RWPE1 (cell line): ENCODE data around the gene ALDH5A1.

Source experiments
- CTCF ChIA-PET: fragments of 350-600 bp; sonication (Branson Sonifier 250); formaldehyde crosslinking; extraction: SDS; loops from one replicate; lab custom pipeline; 2021; lab: Yijun Ruan, JAX
- POLR2A ChIA-PET: fragments of 400-600 bp; formaldehyde crosslinking; extraction: SDS; loops from one replicate; lab custom pipeline; 2020; ENCODE audit warnings: antibody characterized with exemption; ENCODE audit not compliant: low non-redundant PET; lab: Yijun Ruan, JAX
- DNase-seq: peaks from one replicate; pipeline ENCODE4 v3.0.0; 2012; ENCODE audit warnings: low spot score
- H3K27ac ChIP-seq: fragments of 450-650 bp; 2 replicates; pipeline ENCODE4 v1.5.1; 2017
- TF ChIP-seq, protein P1 (sequence below): fragments of 450-650 bp; conservative IDR thresholded peaks from 2 replicates; pipeline ENCODE4 v1.5.1; 2017; ENCODE audit warnings: low read depth, mild to moderate bottlenecking

The ALDH5A1 gene

GRCh38 chr6:24513602-24514001, 18.8 kb downstream of the ALDH5A1 start:
- CTCF ChIA-PET: no interaction called here

DNA sequence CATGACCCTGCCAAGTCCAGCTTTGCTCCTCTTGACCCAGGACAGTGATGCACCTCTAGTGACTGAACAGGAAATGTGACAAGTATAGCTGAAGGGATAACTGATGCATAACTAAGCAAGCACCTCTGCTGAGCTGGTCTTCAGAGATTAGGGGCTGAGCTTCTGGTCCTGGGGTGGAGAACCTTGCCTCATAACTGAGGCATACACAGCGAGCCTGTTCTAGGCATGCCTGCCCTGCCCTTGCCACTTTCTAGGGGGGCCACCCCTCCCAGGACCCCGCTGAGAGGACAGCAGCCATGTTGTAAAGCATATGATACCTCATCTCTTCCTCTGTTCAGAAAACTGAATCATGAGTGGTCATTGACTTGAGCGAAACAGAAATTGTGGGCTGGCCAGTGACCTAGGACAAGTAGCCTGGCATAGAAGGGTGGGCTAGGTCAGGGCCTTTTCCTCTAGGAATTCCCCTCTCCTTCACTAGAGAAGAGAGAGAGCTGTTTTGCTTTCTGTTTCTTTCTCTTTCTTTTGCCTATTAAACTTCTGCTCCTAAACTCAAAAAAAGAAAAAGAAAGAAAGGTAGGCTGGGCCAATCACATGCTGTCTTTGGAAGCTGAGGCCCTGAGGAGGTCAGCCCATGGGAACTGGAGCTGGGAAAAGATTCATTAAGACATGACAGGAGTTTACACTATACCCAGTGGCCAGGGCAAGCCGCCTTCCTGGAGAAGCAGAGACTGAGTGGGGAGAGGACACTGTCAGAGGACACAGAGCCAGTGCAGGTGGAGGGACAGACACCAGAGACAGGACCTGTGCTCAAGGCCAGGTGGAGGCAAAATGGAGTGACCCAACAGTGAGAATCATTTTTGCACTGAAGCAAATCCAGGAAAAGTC, 23.1 kb downstream of the ALDH5A1 start:
- H3K27ac ChIP-seq: no peak overlapping the region
- TF ChIP-seq, protein P1, sequence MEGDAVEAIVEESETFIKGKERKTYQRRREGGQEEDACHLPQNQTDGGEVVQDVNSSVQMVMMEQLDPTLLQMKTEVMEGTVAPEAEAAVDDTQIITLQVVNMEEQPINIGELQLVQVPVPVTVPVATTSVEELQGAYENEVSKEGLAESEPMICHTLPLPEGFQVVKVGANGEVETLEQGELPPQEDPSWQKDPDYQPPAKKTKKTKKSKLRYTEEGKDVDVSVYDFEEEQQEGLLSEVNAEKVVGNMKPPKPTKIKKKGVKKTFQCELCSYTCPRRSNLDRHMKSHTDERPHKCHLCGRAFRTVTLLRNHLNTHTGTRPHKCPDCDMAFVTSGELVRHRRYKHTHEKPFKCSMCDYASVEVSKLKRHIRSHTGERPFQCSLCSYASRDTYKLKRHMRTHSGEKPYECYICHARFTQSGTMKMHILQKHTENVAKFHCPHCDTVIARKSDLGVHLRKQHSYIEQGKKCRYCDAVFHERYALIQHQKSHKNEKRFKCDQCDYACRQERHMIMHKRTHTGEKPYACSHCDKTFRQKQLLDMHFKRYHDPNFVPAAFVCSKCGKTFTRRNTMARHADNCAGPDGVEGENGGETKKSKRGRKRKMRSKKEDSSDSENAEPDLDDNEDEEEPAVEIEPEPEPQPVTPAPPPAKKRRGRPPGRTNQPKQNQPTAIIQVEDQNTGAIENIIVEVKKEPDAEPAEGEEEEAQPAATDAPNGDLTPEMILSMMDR: no peak
- CTCF ChIA-PET: no interaction called here
- no peak for DNase-seq
- POLR2A ChIA-PET: no interaction called here

More at GRCh38 chr6:24513602-24514001, 18.8 kb downstream of the ALDH5A1 start:
- TF ChIP-seq, protein P1: no peak
- POLR2A ChIA-PET: no interaction called here
- no peak overlapping the region for H3K27ac ChIP-seq
- no peak for DNase-seq

GRCh38 chr6:24520929-24521546, 26.3 kb downstream of the ALDH5A1 start:
- ChIA-PET CTCF (interaction anchor here (0.6 to 1.3 kb wide), 12 partner anchors 24 to 185 kb away, joined by 3 to 8 read pairs (median 4); partner anchors contain the start of genes ALDH5A1 and GPLD1), POLR2A (no interaction called here)
- DNase-seq: peak; percentile 57
- TF ChIP-seq, protein P1: peak; percentile 77
- H3K27ac ChIP-seq: no peak overlapping the region

GRCh38 chr6:24522228-24523176, 27.7 kb downstream of the ALDH5A1 start:
- ChIA-PET POLR2A (no interaction called here), CTCF (interaction anchor here (1.3 kb wide), 2 partner anchors 14 to 97 kb away, joined by 3 to 5 read pairs; no protein-coding TSS in a partner anchor)
- no peak overlapping the region for H3K27ac ChIP-seq
- TF ChIP-seq, protein P1: no peak
- no peak for DNase-seq

DNA sequence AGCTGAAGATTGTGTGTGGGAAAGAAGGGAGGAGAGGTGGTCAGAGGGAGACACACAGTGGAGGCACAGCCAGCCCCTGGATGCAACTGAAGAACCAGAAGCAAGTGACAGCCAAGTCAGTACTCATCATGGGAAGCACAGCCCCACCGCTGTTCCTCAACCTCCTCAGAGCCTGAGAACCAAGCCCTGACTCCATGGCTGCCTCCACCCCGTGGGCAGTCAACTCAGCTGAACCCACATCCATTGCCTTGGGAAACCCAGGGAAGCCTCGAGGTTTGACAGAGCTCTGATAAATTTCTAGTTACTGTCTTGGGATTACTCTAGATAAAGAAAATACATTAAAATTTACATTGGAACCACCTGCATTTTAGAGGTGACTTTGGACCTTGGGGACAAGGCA, 29.6 kb downstream of the ALDH5A1 start:
- ChIA-PET POLR2A (no interaction called here), CTCF (interaction anchor here (0.6 to 0.8 kb wide), 2 partner anchors 113 to 176 kb away, joined by 3 to 6 read pairs; no protein-coding TSS in a partner anchor)
- no peak for DNase-seq
- H3K27ac ChIP-seq: no peak overlapping the region
- TF ChIP-seq, protein P1: no peak
